ENCODE results near the gene ARID2.
A peak's percentile ranks its signal among the peaks of the same experiment; 100 is the strongest.

Gene ARID2

DNA sequence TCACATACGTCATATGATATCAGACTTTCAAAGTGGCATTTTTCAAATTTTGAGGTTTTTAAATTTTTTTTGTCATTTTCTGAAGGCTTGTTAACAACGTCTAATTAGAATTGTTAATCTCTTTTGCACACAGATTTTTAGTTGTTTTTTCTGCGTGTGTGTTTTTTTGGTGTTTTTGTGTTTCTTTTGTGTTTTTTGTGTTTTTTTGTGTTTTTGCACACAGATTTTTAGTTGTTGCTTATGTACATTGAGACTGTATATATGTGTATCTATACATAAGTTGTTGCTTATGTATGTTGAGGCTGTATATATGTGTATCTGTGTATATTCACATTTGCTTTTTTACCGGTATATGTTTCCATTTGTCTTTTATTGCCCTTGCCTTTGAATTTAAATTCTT, 30.8 kb downstream of the ARID2 start:
- no peak overlapping the region for H3K4me3 ChIP-seq (ENCODE audit: insufficient read depth in 1 of 2, low read depth in 1 of 2, low read length in 2 of 2)
- no peak overlapping the region for H3K23ac ChIP-seq (ENCODE audit: low read length in 2 of 2)
- no peaks in the 10 kb centered on the region for H3K27me3 ChIP-seq (ENCODE audit: control insufficient read depth in 1 of 2, insufficient read depth in 1 of 2, low read length in 2 of 2)
- no peak overlapping the region for H2AK5ac ChIP-seq (ENCODE audit: low read length, severe bottlenecking)
- H3K4ac ChIP-seq (ENCODE audit: low read depth in 1 of 2, low read length in 2 of 2): no peak overlapping the region
- H3K18ac ChIP-seq (ENCODE audit: low read depth in 1 of 2, low read length in 2 of 2): no peak overlapping the region
- no peaks in the 10 kb centered on the region for H3K9me3 ChIP-seq (ENCODE audit: control insufficient read depth, low read length)
- H2BK120ac ChIP-seq (ENCODE audit: low read depth, low read length): no peak overlapping the region
- H3K36me3 ChIP-seq (ENCODE audit: control insufficient read depth in 1 of 2, insufficient read depth in 2 of 2, low read depth in 1 of 2, low read length in 2 of 2): peaks cover 0 to 3% of the 10 kb centered on the region in 2 experiments
- H2BK15ac ChIP-seq (ENCODE audit: low read depth, poor library complexity, severe bottlenecking): no peak overlapping the region
- no peak overlapping the region for H2BK5ac ChIP-seq (ENCODE audit: low read depth, low read length, poor library complexity, severe bottlenecking)
- no peak overlapping the region for H4K91ac ChIP-seq (ENCODE audit: low read length)
- no peak overlapping the region for H4K8ac ChIP-seq (ENCODE audit: low read length)
- H3K27ac ChIP-seq (ENCODE audit: low read length, poor library complexity, severe bottlenecking): no peak overlapping the region
- no peak overlapping the region for H2AFZ ChIP-seq (ENCODE audit: low read depth, low read length)
- 94% methylated on average over 3 of the region's 4 CpGs for WGBS
- no peak overlapping the region for H3K14ac ChIP-seq (ENCODE audit: low read length in 2 of 2)
- no peak overlapping the region for H3K4me2 ChIP-seq (ENCODE audit: low read length, poor library complexity, severe bottlenecking)
- peaks cover 1% of the 10 kb centered on the region for H3K4me1 ChIP-seq (ENCODE audit: control insufficient read depth, insufficient read depth, low read depth, low read length)
- H3K79me1 ChIP-seq (replicated peaks; ENCODE audit: low read length, poor library complexity, severe bottlenecking): peaks cover 20% of the 10 kb centered on the region
- H2BK12ac ChIP-seq (ENCODE audit: low read length in 2 of 2): no peak overlapping the region
- no peak overlapping the region for H3K9ac ChIP-seq (ENCODE audit: low read length)
- no peak for DNase-seq

- Histone ChIP-seq H3K9me3 (ENCODE audit: control insufficient read depth, low read length) (no peaks in the 10 kb centered on the region), H2AK5ac (ENCODE audit: low read length, severe bottlenecking) (no peak overlapping the region), H4K8ac (ENCODE audit: low read length) (no peak overlapping the region), H3K4ac (ENCODE audit: low read depth in 1 of 2, low read length in 2 of 2) (no peak overlapping the region), H3K14ac (ENCODE audit: low read length in 2 of 2) (no peak overlapping the region), H3K4me2 (ENCODE audit: low read length, poor library complexity, severe bottlenecking) (no peak overlapping the region), H2AFZ (ENCODE audit: low read depth, low read length) (no peak overlapping the region), H3K79me1 (replicated peaks; ENCODE audit: low read length, poor library complexity, severe bottlenecking) (peaks cover 15% of the 10 kb centered on the region), H3K23ac (ENCODE audit: low read length in 2 of 2) (no peak overlapping the region), H3K36me3 (ENCODE audit: control insufficient read depth in 1 of 2, insufficient read depth in 2 of 2, low read depth in 1 of 2, low read length in 2 of 2) (no peaks in the 10 kb centered on the region), H3K4me1 (ENCODE audit: control insufficient read depth, insufficient read depth, low read depth, low read length) (peaks cover 1% of the 10 kb centered on the region), H3K27me3 (ENCODE audit: control insufficient read depth in 1 of 2, insufficient read depth in 1 of 2, low read length in 2 of 2) (no peaks in the 10 kb centered on the region), H3K27ac (ENCODE audit: low read length, poor library complexity, severe bottlenecking) (no peak overlapping the region), H2BK5ac (ENCODE audit: low read depth, low read length, poor library complexity, severe bottlenecking) (no peak overlapping the region), H3K18ac (ENCODE audit: low read depth in 1 of 2, low read length in 2 of 2) (no peak overlapping the region), H2BK15ac (ENCODE audit: low read depth, poor library complexity, severe bottlenecking) (no peak overlapping the region), H3K9ac (ENCODE audit: low read length) (peak overlapping the region; percentile 13), H3K4me3 (ENCODE audit: insufficient read depth in 1 of 2, low read depth in 1 of 2, low read length in 2 of 2) (no peak overlapping the region), H4K91ac (ENCODE audit: low read length) (no peak overlapping the region), H2BK12ac (ENCODE audit: low read length in 2 of 2) (no peak overlapping the region), H2BK120ac (ENCODE audit: low read depth, low read length) (no peak overlapping the region)
- 58% methylated on average over 2 of the region's 3 CpGs for WGBS
- peak; percentile 78 for DNase-seq
Observed at GRCh38 chr12:45762185-45763110, 32.9 kb downstream of the ARID2 start.

- Histone ChIP-seq H3K79me1 (replicated peaks; ENCODE audit: low read length, poor library complexity, severe bottlenecking) (peaks cover 20% of the 10 kb centered on the region), H4K91ac (ENCODE audit: low read length) (no peak overlapping the region), H3K9ac (ENCODE audit: low read length) (no peak overlapping the region), H3K27me3 (ENCODE audit: control insufficient read depth in 1 of 2, insufficient read depth in 1 of 2, low read length in 2 of 2) (no peaks in the 10 kb centered on the region), H2BK120ac (ENCODE audit: low read depth, low read length) (no peak overlapping the region), H2AK5ac (ENCODE audit: low read length, severe bottlenecking) (no peak overlapping the region), H3K4me2 (ENCODE audit: low read length, poor library complexity, severe bottlenecking) (no peak overlapping the region), H3K18ac (ENCODE audit: low read depth in 1 of 2, low read length in 2 of 2) (no peak overlapping the region), H2AFZ (ENCODE audit: low read depth, low read length) (no peak overlapping the region), H3K4me3 (ENCODE audit: insufficient read depth in 1 of 2, low read depth in 1 of 2, low read length in 2 of 2) (no peak overlapping the region), H3K4me1 (ENCODE audit: control insufficient read depth, insufficient read depth, low read depth, low read length) (peaks cover 1% of the 10 kb centered on the region), H3K23ac (ENCODE audit: low read length in 2 of 2) (no peak overlapping the region), H3K36me3 (ENCODE audit: control insufficient read depth in 1 of 2, insufficient read depth in 2 of 2, low read depth in 1 of 2, low read length in 2 of 2) (peaks cover 0 to 3% of the 10 kb centered on the region in 2 experiments), H4K8ac (ENCODE audit: low read length) (no peak overlapping the region), H3K27ac (ENCODE audit: low read length, poor library complexity, severe bottlenecking) (no peak overlapping the region), H2BK5ac (ENCODE audit: low read depth, low read length, poor library complexity, severe bottlenecking) (no peak overlapping the region), H3K14ac (ENCODE audit: low read length in 2 of 2) (no peak overlapping the region), H2BK12ac (ENCODE audit: low read length in 2 of 2) (no peak overlapping the region), H3K4ac (ENCODE audit: low read depth in 1 of 2, low read length in 2 of 2) (no peak overlapping the region), H2BK15ac (ENCODE audit: low read depth, poor library complexity, severe bottlenecking) (no peak overlapping the region), H3K9me3 (ENCODE audit: control insufficient read depth, low read length) (no peaks in the 10 kb centered on the region)
- no peak for DNase-seq
- 99% methylated on average over 4 of the region's 4 CpGs for whole genome bisulfite sequencing
Observed at GRCh38 chr12:45763381-45763780, 33.9 kb downstream of the ARID2 start.

GRCh38 chr12:45768194-45768593, 38.7 kb downstream of the ARID2 start:
- no peak overlapping the region for H3K27ac ChIP-seq (ENCODE audit: low read length, poor library complexity, severe bottlenecking)
- no peak overlapping the region for H2BK15ac ChIP-seq (ENCODE audit: low read depth, poor library complexity, severe bottlenecking)
- H3K36me3 ChIP-seq (ENCODE audit: control insufficient read depth in 1 of 2, insufficient read depth in 2 of 2, low read depth in 1 of 2, low read length in 2 of 2): peaks cover 0 to 3% of the 10 kb centered on the region in 2 experiments
- no peak overlapping the region for H3K4ac ChIP-seq (ENCODE audit: low read depth in 1 of 2, low read length in 2 of 2)
- no peak overlapping the region for H2AK5ac ChIP-seq (ENCODE audit: low read length, severe bottlenecking)
- H3K9me3 ChIP-seq (ENCODE audit: control insufficient read depth, low read length): peaks cover 7% of the 10 kb centered on the region
- H2BK120ac ChIP-seq (ENCODE audit: low read depth, low read length): no peak overlapping the region
- H4K8ac ChIP-seq (ENCODE audit: low read length): no peak overlapping the region
- no peak overlapping the region for H3K14ac ChIP-seq (ENCODE audit: low read length in 2 of 2)
- no peak overlapping the region for H3K4me2 ChIP-seq (ENCODE audit: low read length, poor library complexity, severe bottlenecking)
- DNase-seq: no peak
- H3K79me1 ChIP-seq (replicated peaks; ENCODE audit: low read length, poor library complexity, severe bottlenecking): peaks cover 32% of the 10 kb centered on the region
- no peak overlapping the region for H3K9ac ChIP-seq (ENCODE audit: low read length)
- no peak overlapping the region for H2BK12ac ChIP-seq (ENCODE audit: low read length in 2 of 2)
- no peaks in the 10 kb centered on the region for H3K27me3 ChIP-seq (ENCODE audit: control insufficient read depth in 1 of 2, insufficient read depth in 1 of 2, low read length in 2 of 2)
- H3K4me1 ChIP-seq (ENCODE audit: control insufficient read depth, insufficient read depth, low read depth, low read length): peaks cover 1% of the 10 kb centered on the region
- no peak overlapping the region for H3K23ac ChIP-seq (ENCODE audit: low read length in 2 of 2)
- 86% methylated on average over 1 of the region's 1 CpG for whole genome bisulfite sequencing
- H3K18ac ChIP-seq (ENCODE audit: low read depth in 1 of 2, low read length in 2 of 2): no peak overlapping the region
- no peak overlapping the region for H3K4me3 ChIP-seq (ENCODE audit: insufficient read depth in 1 of 2, low read depth in 1 of 2, low read length in 2 of 2)
- no peak overlapping the region for H2BK5ac ChIP-seq (ENCODE audit: low read depth, low read length, poor library complexity, severe bottlenecking)
- H4K91ac ChIP-seq (ENCODE audit: low read length): no peak overlapping the region
- no peak overlapping the region for H2AFZ ChIP-seq (ENCODE audit: low read depth, low read length)

All from mesenchymal stem cell (in vitro differentiated cells and primary cell).